Right cardiac atrium (tissue), 5 donors: ENCODE results near the gene CCDC85C. TPM values are rescaled to one million over a fixed set of nuclear protein-coding genes. Genes with fewer than 3 reads are reported as not detected.

Source experiments
- ATAC-seq, 2 donors: fragments of 200-7000 bp; cut with Tn5 transposase; one replicate each; pipeline versions ENCODE4 v1.8.0 to v1.9.1; 2020; ENCODE audit warnings: moderate library complexity in 2 of 2, mild to moderate bottlenecking in 1 of 2
- DNase-seq, 3 donors: peaks; one replicate each; pipeline ENCODE4 v3.0.0-alpha.2; 2020
- H3K27ac ChIP-seq: one replicate; pipeline ENCODE4 v1.5.1; 2013; ENCODE audit warnings: mild to moderate bottlenecking, low read length, control low read depth, moderate library complexity
- H3K27me3 ChIP-seq: one replicate; pipeline ENCODE4 v1.6.1; 2013; ENCODE audit not compliant: control insufficient read depth, insufficient read depth
- H3K4me1 ChIP-seq: one replicate; pipeline ENCODE4 v1.6.1; 2013; ENCODE audit warnings: low read length; ENCODE audit not compliant: control insufficient read depth, insufficient read depth
- H3K4me3 ChIP-seq: one replicate; pipeline ENCODE4 v1.5.1; 2013; ENCODE audit warnings: low read length, control low read depth
- H3K9me3 ChIP-seq: one replicate; pipeline ENCODE4 v1.6.1; 2013; ENCODE audit warnings: low read length; ENCODE audit not compliant: control insufficient read depth
- WGBS: extraction: QIAGEN DNeasy Blood & Tissue Kit; methylation state at CpG from one replicate; pipeline ENCODE4 v1.1.7; 2013; 5-methylcytosine and 5-hydroxymethylcytosine counted together
- intact Hi-C, 4 donors: fragments of 100-400 bp; cut with DNase I; formaldehyde crosslinking; loops; one replicate each; pipeline versions ENCODE4 v1.11.0 to v1.14.0; 2022 to 2023
- polyA plus RNA-seq: library from polyadenylated mRNA; stranded (reverse); fragments of 200-250 nt; gene quantifications from one replicate; pipeline ENCODE4 v1.2.3, GENCODE V29; 2013
- total RNA-seq, 4 donors: library from RNA; stranded (reverse); fragmentation: NEBNext Ultra II Directional; extraction: Animal tissue kit (Norgen Biotek cat#: 25700); gene quantifications; one replicate each; pipeline ENCODE4 v1.2.1, GENCODE V29; 2021
- donor health status: healthy with polysubstance abuse.
- donor health status: DM: no; HTN: yes; CAD: no.
- donor health status: DM: no; HTN: no; CAD: no.
- donor health status: DM: no; HTN: yes; CAD: no; lungs with severe emphysema.
- donor health status: DM: yes; HTN: yes; CAD: no.

Gene CCDC85C
- total and polyA plus RNA-seq, 5 donors, result 21.0 to 31.5 (median 22.6) TPM

- H3K9me3 ChIP-seq, result no peaks in the 10 kb centered on the region
- 71% methylated on average over 9 of the region's 9 CpGs for WGBS
- intact Hi-C loops, result no loop called here
- DNase-seq (no peak), ATAC-seq (no peak)
- no peak overlapping the region for H3K27ac ChIP-seq
- H3K27me3 ChIP-seq, result no peaks in the 10 kb centered on the region
- no peak overlapping the region for H3K4me3 ChIP-seq
- H3K4me1 ChIP-seq, result peaks cover 9% of the 10 kb centered on the region
These were observed 51.9 kb downstream of the CCDC85C start for GRCh38 chr14:99552021-99552553.

GRCh38 chr14:99551034-99551922 is 52.7 kb downstream of the CCDC85C start:
- ATAC-seq (no peak), DNase-seq (no peak)
- no peaks in the 10 kb centered on the region for H3K9me3 ChIP-seq
- WGBS, result 55% methylated on average over 11 of the region's 11 CpGs
- H3K4me1 ChIP-seq, result peaks cover 11% of the 10 kb centered on the region
- no peaks in the 10 kb centered on the region for H3K27me3 ChIP-seq
- H3K4me3 ChIP-seq, result no peak overlapping the region
- H3K27ac ChIP-seq, result no peak overlapping the region
- intact Hi-C loops, result no loop called here

GRCh38 chr14:99550387-99550992 is 53.5 kb downstream of the CCDC85C start:
- 94% methylated on average over 11 of the region's 11 CpGs for WGBS
- H3K27ac ChIP-seq, result no peak overlapping the region
- no peak overlapping the region for H3K4me3 ChIP-seq
- intact Hi-C loops, result no loop called here
- no peak for ATAC-seq
- H3K4me1 ChIP-seq, result peaks cover 11% of the 10 kb centered on the region
- H3K27me3 ChIP-seq, result no peaks in the 10 kb centered on the region
- H3K9me3 ChIP-seq, result no peaks in the 10 kb centered on the region
- DNase-seq, result no peak

- peaks cover 11% of the 10 kb centered on the region for H3K4me1 ChIP-seq
- H3K4me3 ChIP-seq, result no peak overlapping the region
- no peaks in the 10 kb centered on the region for H3K27me3 ChIP-seq
- H3K27ac ChIP-seq, result no peak overlapping the region
- 78% methylated on average over 10 of the region's 10 CpGs for whole genome bisulfite sequencing
- no peaks in the 10 kb centered on the region for H3K9me3 ChIP-seq
- ATAC-seq (no peak), DNase-seq (no peak)
- intact Hi-C loops, result no loop called here
These were observed 54.3 kb downstream of the CCDC85C start for GRCh38 chr14:99549684-99550083.

GRCh38 chr14:99548871-99549515 is 55.0 kb downstream of the CCDC85C start:
- ATAC-seq, result no peak
- peaks cover 10% of the 10 kb centered on the region for H3K4me1 ChIP-seq
- WGBS, result 70% methylated on average over 10 of the region's 10 CpGs

GRCh38 chr14:99548255-99548654 is 55.8 kb downstream of the CCDC85C start:
- DNase-seq, result no peak
- 89% methylated on average over 18 of the region's 18 CpGs for WGBS
- ATAC-seq, result no peak
- Histone ChIP-seq H3K4me1 (peaks cover 5% of the 10 kb centered on the region), H3K27me3 (no peaks in the 10 kb centered on the region), H3K9me3 (no peaks in the 10 kb centered on the region), H3K4me3 (no peak overlapping the region), H3K27ac (no peak overlapping the region)
- intact Hi-C loops, result no loop called here

More at GRCh38 chr14:99548871-99549515, 55.0 kb downstream of the CCDC85C start:
- Histone ChIP-seq H3K4me3 (no peak overlapping the region), H3K27me3 (no peaks in the 10 kb centered on the region), H3K27ac (no peak overlapping the region), H3K9me3 (no peaks in the 10 kb centered on the region)
- intact Hi-C loops, result no loop called here
- no peak for DNase-seq

GRCh38 chr14:99546234-99546879 is 57.6 kb downstream of the CCDC85C start:
- ATAC-seq (no peak), DNase-seq (no peak)
- Histone ChIP-seq H3K4me3 (no peak overlapping the region), H3K9me3 (no peaks in the 10 kb centered on the region), H3K27ac (no peak overlapping the region), H3K27me3 (no peaks in the 10 kb centered on the region), H3K4me1 (peaks cover 2% of the 10 kb centered on the region)
- 66% methylated on average over 13 of the region's 13 CpGs for WGBS
- intact Hi-C loops, result no loop called here

GRCh38 chr14:99545586-99545985 is 58.4 kb downstream of the CCDC85C start:
- Histone ChIP-seq H3K4me3 (no peak overlapping the region), H3K27me3 (no peaks in the 10 kb centered on the region), H3K27ac (no peak overlapping the region), H3K4me1 (peaks cover 2% of the 10 kb centered on the region), H3K9me3 (no peaks in the 10 kb centered on the region)
- DNase-seq (no peak), ATAC-seq (no peak)
- intact Hi-C loops, result no loop called here
- 73% methylated on average over 6 of the region's 6 CpGs for WGBS

- Histone ChIP-seq H3K27ac (no peak overlapping the region), H3K4me1 (peaks cover 2% of the 10 kb centered on the region), H3K9me3 (no peaks in the 10 kb centered on the region), H3K27me3 (no peaks in the 10 kb centered on the region), H3K4me3 (no peak overlapping the region)
- ATAC-seq, result no peak
- intact Hi-C loops, result no loop called here
- 52% methylated on average over 11 of the region's 11 CpGs for WGBS
- no peak for DNase-seq
These were observed 59.0 kb downstream of the CCDC85C start for GRCh38 chr14:99544991-99545390.

- intact Hi-C loops, result no loop called here
- Histone ChIP-seq H3K27me3 (no peaks in the 10 kb centered on the region), H3K9me3 (no peaks in the 10 kb centered on the region), H3K27ac (no peak overlapping the region), H3K4me3 (no peak overlapping the region), H3K4me1 (peaks cover 2% of the 10 kb centered on the region)
- 90% methylated on average over 12 of the region's 12 CpGs for WGBS
- DNase-seq, result no peak
- peak in 1 of 2 donors; percentile 30 for ATAC-seq
These were observed 60.0 kb downstream of the CCDC85C start for GRCh38 chr14:99543985-99544384.
